HEK293 (cell line): ENCODE measurements around the gene FILIP1L.

Experiments used
- CTCF ChIP-seq: fragments of 450-650 bp; formaldehyde crosslinking; IDR thresholded peaks from 2 replicates; pipeline ENCODE4 v1.5.1; 2016; ENCODE audit warnings: missing biosample characterization, missing genetic modification characterization
- GLI4 ChIP-seq: fragments of 450-650 bp; formaldehyde crosslinking; IDR thresholded peaks from 2 replicates; pipeline ENCODE4 v1.5.1; 2016; ENCODE audit warnings: missing biosample characterization, missing genetic modification characterization
- SALL2 ChIP-seq: fragments of 450-650 bp; formaldehyde crosslinking; IDR thresholded peaks from 2 replicates; pipeline ENCODE4 v1.5.0; 2017; ENCODE audit warnings: missing biosample characterization, mild to moderate bottlenecking, missing genetic modification characterization, borderline replicate concordance
- SCRT2 ChIP-seq: fragments of 450-650 bp; formaldehyde crosslinking; IDR thresholded peaks from 2 replicates; pipeline ENCODE4 v1.5.1; 2016; ENCODE audit warnings: missing biosample characterization, missing genetic modification characterization
- ZNF24 ChIP-seq: fragments of 450-650 bp; formaldehyde crosslinking; IDR thresholded peaks from 2 replicates; pipeline ENCODE4 v1.5.1; 2016; ENCODE audit warnings: missing biosample characterization, missing genetic modification characterization
- ZNF558 ChIP-seq: fragments of 450-650 bp; formaldehyde crosslinking; IDR thresholded peaks from 2 replicates; pipeline ENCODE4 v1.5.1; 2016; ENCODE audit warnings: missing biosample characterization, missing genetic modification characterization
- ZNF776 ChIP-seq: fragments of 450-650 bp; formaldehyde crosslinking; IDR thresholded peaks from 2 replicates; pipeline ENCODE4 v1.5.0; 2017; ENCODE audit warnings: missing biosample characterization, missing genetic modification characterization, borderline replicate concordance
- ZNF792 ChIP-seq: fragments of 450-650 bp; formaldehyde crosslinking; IDR thresholded peaks from 2 replicates; pipeline ENCODE4 v1.5.1; 2016; ENCODE audit warnings: missing biosample characterization, missing genetic modification characterization
- TF ChIP-seq, protein P1 (sequence below): fragments of 450-650 bp; formaldehyde crosslinking; IDR thresholded peaks from 2 replicates; pipeline ENCODE4 v1.5.1; 2016; ENCODE audit warnings: missing biosample characterization, missing genetic modification characterization
- TF ChIP-seq, protein P2 (sequence below): fragments of 450-650 bp; formaldehyde crosslinking; IDR thresholded peaks from 2 replicates; pipeline ENCODE4 v1.5.1; 2016; ENCODE audit warnings: missing biosample characterization, missing genetic modification characterization
- TF ChIP-seq, protein P3 (sequence below): fragments of 450-650 bp; formaldehyde crosslinking; IDR thresholded peaks from 2 replicates; pipeline ENCODE4 v1.5.1; 2016; ENCODE audit warnings: missing biosample characterization, missing genetic modification characterization
- TF ChIP-seq, protein P4 (sequence below): fragments of 450-650 bp; formaldehyde crosslinking; IDR thresholded peaks from 2 replicates; pipeline ENCODE4 v1.5.1; 2017; ENCODE audit warnings: missing biosample characterization, missing genetic modification characterization
- TF ChIP-seq, protein P5 (sequence below): fragments of 450-650 bp; formaldehyde crosslinking; IDR thresholded peaks from 2 replicates; pipeline ENCODE4 v1.5.1; 2016; ENCODE audit warnings: missing biosample characterization, missing genetic modification characterization

DNA sequence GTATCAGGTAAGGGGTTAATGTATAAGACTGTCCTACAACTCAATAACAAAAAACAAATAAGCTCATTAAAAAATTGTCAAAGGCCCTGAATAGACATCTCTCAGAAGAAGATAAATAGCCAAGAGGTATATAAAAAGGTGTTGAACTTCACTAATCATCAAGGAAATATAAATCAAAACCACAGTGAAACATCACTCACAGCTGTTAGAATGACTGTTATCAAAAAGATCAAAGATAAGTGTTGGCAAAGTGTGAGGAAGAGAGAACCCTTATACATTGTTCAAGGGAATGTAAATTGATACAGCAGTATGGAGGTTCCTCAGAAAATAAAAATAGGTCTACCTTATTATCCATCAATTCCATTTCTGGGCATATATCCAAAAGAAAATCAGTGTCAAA, 95.5 kb downstream of the FILIP1L start:
- TF ChIP-seq CTCF (tag by site-specific recombination) (no peak), SALL2 (no peak), ZNF558 (tag by site-specific recombination) (no peak), ZNF792 (no peak), ZNF24 (no peak), ZNF776 (tag by site-specific recombination) (no peak), GLI4 (tag by site-specific recombination) (no peak), SCRT2 (no peak)
- TF ChIP-seq, protein P1, sequence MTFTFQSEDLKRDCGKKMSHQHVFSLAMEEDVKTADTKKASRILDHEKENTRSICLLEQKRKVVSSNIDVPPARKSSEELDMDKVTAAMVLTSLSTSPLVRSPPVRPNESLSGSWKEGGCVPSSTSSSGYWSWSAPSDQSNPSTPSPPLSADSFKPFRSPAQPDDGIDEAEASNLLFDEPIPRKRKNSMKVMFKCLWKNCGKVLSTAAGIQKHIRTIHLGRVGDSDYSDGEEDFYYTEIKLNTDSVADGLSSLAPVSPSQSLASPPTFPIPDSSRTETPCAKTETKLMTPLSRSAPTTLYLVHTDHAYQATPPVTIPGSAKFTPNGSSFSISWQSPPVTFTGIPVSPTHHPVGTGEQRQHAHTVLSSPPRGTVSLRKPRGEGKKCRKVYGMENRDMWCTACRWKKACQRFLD, result no peak
- TF ChIP-seq, protein P2, sequence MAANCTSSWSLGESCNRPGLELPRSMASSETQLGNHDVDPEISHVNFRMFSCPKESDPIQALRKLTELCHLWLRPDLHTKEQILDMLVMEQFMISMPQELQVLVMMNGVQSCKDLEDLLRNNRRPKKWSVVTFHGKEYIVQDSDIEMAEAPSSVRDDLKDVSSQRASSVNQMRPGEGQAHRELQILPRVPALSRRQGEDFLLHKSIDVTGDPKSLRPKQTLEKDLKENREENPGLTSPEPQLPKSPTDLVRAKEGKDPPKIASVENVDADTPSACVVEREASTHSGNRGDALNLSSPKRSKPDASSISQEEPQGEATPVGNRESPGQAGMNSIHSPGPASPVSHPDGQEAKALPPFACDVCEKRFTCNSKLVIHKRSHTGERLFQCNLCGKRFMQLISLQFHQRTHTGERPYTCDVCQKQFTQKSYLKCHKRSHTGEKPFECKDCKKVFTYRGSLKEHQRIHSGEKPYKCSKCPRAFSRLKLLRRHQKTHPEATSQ (tag by site-specific recombination), result no peak
- TF ChIP-seq, protein P3, sequence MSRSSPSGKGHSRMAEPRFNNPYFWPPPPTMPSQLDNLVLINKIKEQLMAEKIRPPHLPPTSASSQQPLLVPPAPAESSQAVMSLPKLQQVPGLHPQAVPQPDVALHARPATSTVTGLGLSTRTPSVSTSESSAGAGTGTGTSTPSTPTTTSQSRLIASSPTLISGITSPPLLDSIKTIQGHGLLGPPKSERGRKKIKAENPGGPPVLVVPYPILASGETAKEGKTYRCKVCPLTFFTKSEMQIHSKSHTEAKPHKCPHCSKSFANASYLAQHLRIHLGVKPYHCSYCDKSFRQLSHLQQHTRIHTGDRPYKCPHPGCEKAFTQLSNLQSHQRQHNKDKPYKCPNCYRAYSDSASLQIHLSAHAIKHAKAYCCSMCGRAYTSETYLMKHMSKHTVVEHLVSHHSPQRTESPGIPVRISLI (tag by site-specific recombination), result no peak
- TF ChIP-seq, protein P4, sequence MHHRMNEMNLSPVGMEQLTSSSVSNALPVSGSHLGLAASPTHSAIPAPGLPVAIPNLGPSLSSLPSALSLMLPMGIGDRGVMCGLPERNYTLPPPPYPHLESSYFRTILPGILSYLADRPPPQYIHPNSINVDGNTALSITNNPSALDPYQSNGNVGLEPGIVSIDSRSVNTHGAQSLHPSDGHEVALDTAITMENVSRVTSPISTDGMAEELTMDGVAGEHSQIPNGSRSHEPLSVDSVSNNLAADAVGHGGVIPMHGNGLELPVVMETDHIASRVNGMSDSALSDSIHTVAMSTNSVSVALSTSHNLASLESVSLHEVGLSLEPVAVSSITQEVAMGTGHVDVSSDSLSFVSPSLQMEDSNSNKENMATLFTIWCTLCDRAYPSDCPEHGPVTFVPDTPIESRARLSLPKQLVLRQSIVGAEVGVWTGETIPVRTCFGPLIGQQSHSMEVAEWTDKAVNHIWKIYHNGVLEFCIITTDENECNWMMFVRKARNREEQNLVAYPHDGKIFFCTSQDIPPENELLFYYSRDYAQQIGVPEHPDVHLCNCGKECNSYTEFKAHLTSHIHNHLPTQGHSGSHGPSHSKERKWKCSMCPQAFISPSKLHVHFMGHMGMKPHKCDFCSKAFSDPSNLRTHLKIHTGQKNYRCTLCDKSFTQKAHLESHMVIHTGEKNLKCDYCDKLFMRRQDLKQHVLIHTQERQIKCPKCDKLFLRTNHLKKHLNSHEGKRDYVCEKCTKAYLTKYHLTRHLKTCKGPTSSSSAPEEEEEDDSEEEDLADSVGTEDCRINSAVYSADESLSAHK, result no peak
- TF ChIP-seq, protein P5, sequence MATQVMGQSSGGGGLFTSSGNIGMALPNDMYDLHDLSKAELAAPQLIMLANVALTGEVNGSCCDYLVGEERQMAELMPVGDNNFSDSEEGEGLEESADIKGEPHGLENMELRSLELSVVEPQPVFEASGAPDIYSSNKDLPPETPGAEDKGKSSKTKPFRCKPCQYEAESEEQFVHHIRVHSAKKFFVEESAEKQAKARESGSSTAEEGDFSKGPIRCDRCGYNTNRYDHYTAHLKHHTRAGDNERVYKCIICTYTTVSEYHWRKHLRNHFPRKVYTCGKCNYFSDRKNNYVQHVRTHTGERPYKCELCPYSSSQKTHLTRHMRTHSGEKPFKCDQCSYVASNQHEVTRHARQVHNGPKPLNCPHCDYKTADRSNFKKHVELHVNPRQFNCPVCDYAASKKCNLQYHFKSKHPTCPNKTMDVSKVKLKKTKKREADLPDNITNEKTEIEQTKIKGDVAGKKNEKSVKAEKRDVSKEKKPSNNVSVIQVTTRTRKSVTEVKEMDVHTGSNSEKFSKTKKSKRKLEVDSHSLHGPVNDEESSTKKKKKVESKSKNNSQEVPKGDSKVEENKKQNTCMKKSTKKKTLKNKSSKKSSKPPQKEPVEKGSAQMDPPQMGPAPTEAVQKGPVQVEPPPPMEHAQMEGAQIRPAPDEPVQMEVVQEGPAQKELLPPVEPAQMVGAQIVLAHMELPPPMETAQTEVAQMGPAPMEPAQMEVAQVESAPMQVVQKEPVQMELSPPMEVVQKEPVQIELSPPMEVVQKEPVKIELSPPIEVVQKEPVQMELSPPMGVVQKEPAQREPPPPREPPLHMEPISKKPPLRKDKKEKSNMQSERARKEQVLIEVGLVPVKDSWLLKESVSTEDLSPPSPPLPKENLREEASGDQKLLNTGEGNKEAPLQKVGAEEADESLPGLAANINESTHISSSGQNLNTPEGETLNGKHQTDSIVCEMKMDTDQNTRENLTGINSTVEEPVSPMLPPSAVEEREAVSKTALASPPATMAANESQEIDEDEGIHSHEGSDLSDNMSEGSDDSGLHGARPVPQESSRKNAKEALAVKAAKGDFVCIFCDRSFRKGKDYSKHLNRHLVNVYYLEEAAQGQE, result no peak
